ENCODE measurements around the gene ATP6V0E1. TPM values are rescaled to one million over a fixed set of nuclear protein-coding genes. Genes with fewer than 3 reads are reported as not detected.

ATP6V0E1 gene
- total RNA-seq, 1 experiment from 2014 or later, result 332 TPM

- ChIA-PET POLR2A (interaction anchor here (0.6 to 0.7 kb wide), 3 partner anchors 59 to 916 kb away, joined by 3 to 11 read pairs (median 4); no protein-coding TSS in a partner anchor), CTCF (interaction anchor here (0.6 to 1.5 kb wide), 7 partner anchors 74 to 350 kb away, joined by 3 to 7 read pairs (median 5); partner anchors contain the start of gene ATP6V0E1)
- Histone ChIP-seq H3K27ac (ENCODE audit: low read length) (peak overlapping the region; percentile 94), H3K4me1 (ENCODE audit: control insufficient read depth, insufficient read depth, low read length) (peaks cover 14% of the 10 kb centered on the region), H3K9me3 (ENCODE audit: control insufficient read depth, insufficient read depth, low read depth, low read length) (no peaks in the 10 kb centered on the region), H3K27me3 (ENCODE audit: control insufficient read depth, insufficient read depth, low read length) (no peaks in the 10 kb centered on the region), H3K36me3 (ENCODE audit: control insufficient read depth, insufficient read depth, low read length) (no peaks in the 10 kb centered on the region; the same call in 1 of the 2 replicates), H3K4me3 (ENCODE audit: low read depth in 2 of 2, low read length in 2 of 2) (peak overlapping the region; percentile 57 to 77)
- peak; percentile 71; the same call in 1 of the 2 replicates for TF ChIP-seq SIN3A (IDR thresholded peaks at IDR 0.05; ENCODE audit: borderline replicate concordance, insufficient read depth, low read depth, low read length)
- no peak; the same call in 1 of the 2 replicates for TF ChIP-seq TCF7L2 (IDR thresholded peaks at IDR 0.05; ENCODE audit: low read depth, low read length)
- TF ChIP-seq POLR2AphosphoS5 (IDR thresholded peaks at IDR 0.05; ENCODE audit: low read depth, low read length), result peak; percentile 69; the same call in 1 of the 2 replicates
- in situ Hi-C loops (cut with HindIII; ENCODE audit: low pct_unique_long_range_greater_than_20kb, low sequenced_read_pairs) (no loop called here), intact Hi-C loops (cut with micrococcal nuclease; ENCODE audit: unreplicated experiment) (loop anchor here (10.0 kb wide), 1 partner anchor 72 kb away; the partner anchor contains the start of gene ATP6V0E1)
- ATAC-seq, result peak; percentile 94
- DNase-seq (ENCODE audit: low read depth, low spot score), result peak; percentile 95
- BruUV-seq (replicated peaks), result TSS peak; percentile 82
These were observed 73.7 kb downstream of the ATP6V0E1 start for GRCh38 chr5:173057062-173057924.

- intact Hi-C loops (cut with micrococcal nuclease; ENCODE audit: unreplicated experiment), result no loop called here
- ChIA-PET POLR2A (no interaction called here), CTCF (no interaction called here)
These were observed 78.6 kb downstream of the ATP6V0E1 start for GRCh38 chr5:173062141-173062540.

More at GRCh38 chr5:173062141-173062540, 78.6 kb downstream of the ATP6V0E1 start:
- DNase-seq (ENCODE audit: low read depth, low spot score) (no peak), ATAC-seq (no peak)
- Histone ChIP-seq H3K27me3 (ENCODE audit: control insufficient read depth, insufficient read depth, low read length) (no peaks in the 10 kb centered on the region), H3K9me3 (ENCODE audit: control insufficient read depth, insufficient read depth, low read depth, low read length) (no peaks in the 10 kb centered on the region), H3K4me1 (ENCODE audit: control insufficient read depth, insufficient read depth, low read length) (peaks cover 5% of the 10 kb centered on the region; the same call in 1 of the 2 replicates), H3K4me3 (ENCODE audit: low read depth in 2 of 2, low read length in 2 of 2) (no peak overlapping the region), H3K36me3 (ENCODE audit: control insufficient read depth, insufficient read depth, low read length) (no peaks in the 10 kb centered on the region), H3K27ac (ENCODE audit: low read length) (no peak overlapping the region)
- TF ChIP-seq SIN3A (IDR thresholded peaks at IDR 0.05; ENCODE audit: borderline replicate concordance, insufficient read depth, low read depth, low read length), result no peak
- TF ChIP-seq POLR2AphosphoS5 (IDR thresholded peaks at IDR 0.05; ENCODE audit: low read depth, low read length), result no peak
- no peak for TF ChIP-seq REST (IDR thresholded peaks at IDR 0.05; ENCODE audit: insufficient read depth in 1 of 2, low read depth in 2 of 2, low read length in 1 of 2)
- no peak for TF ChIP-seq TCF7L2 (IDR thresholded peaks at IDR 0.05; ENCODE audit: low read depth, low read length)
- no peak for TF ChIP-seq CTCF (IDR thresholded peaks at IDR 0.05)
- BruUV-seq (replicated peaks), result no TSS peak
- in situ Hi-C loops (cut with HindIII; ENCODE audit: low pct_unique_long_range_greater_than_20kb, low sequenced_read_pairs), result no loop called here
